ENCODE data around the gene IL17D.

The IL17D gene

GRCh38 chr13:20728579-20729311 lies 25.2 kb downstream of the IL17D start:
- no peak overlapping the region for H2AK5ac ChIP-seq (ENCODE audit: low read length)
- no peak overlapping the region for H3K4me2 ChIP-seq (ENCODE audit: low read length)
- peaks cover 5% of the 10 kb centered on the region for H3K9me3 ChIP-seq (ENCODE audit: insufficient read depth, low read depth, low read length)
- H3K79me1 ChIP-seq (ENCODE audit: low read length) = no peaks in the 10 kb centered on the region
- WGBS (ENCODE audit: extremely low coverage, insufficient coverage, insufficient read length) = no CpG with 5 or more reads among the region's 14 CpGs
- no peak overlapping the region for H3K9ac ChIP-seq (ENCODE audit: low read length)
- H4K91ac ChIP-seq (ENCODE audit: low read depth, low read length) = no peak overlapping the region
- H3K4me3 ChIP-seq (ENCODE audit: low read depth, low read length) = no peak overlapping the region
- no peak overlapping the region for H2BK12ac ChIP-seq (ENCODE audit: low read length)
- H3K79me2 ChIP-seq (ENCODE audit: control insufficient read depth, insufficient read depth, low read length, poor library complexity) = no peaks in the 10 kb centered on the region
- no peak overlapping the region for H3K4ac ChIP-seq (ENCODE audit: low read depth, low read length)
- no peak overlapping the region for H2BK120ac ChIP-seq (ENCODE audit: insufficient read depth, low read length, poor library complexity)
- no peaks in the 10 kb centered on the region for H3K27me3 ChIP-seq (ENCODE audit: insufficient read depth, low read length)
- peaks cover 0 to 2% of the 10 kb centered on the region in 2 experiments for H3K4me1 ChIP-seq (ENCODE audit: control insufficient read depth in 1 of 2, insufficient read depth in 2 of 2, low read length in 2 of 2)
- H3K14ac ChIP-seq (ENCODE audit: low read length) = no peak overlapping the region
- no peak overlapping the region for H2BK5ac ChIP-seq (ENCODE audit: low read depth, low read length, poor library complexity)
- H3K36me3 ChIP-seq (ENCODE audit: control insufficient read depth in 1 of 2, insufficient read depth in 2 of 2, low read length in 2 of 2) = no peaks in the 10 kb centered on the region
- no peak overlapping the region for H3K27ac ChIP-seq (ENCODE audit: low read depth, low read length)
- H2AFZ ChIP-seq (ENCODE audit: insufficient read depth, low read length, poor library complexity) = no peak overlapping the region
- no peak overlapping the region for H4K8ac ChIP-seq (ENCODE audit: low read depth, low read length)
- H3K23ac ChIP-seq (ENCODE audit: low read length) = no peak overlapping the region
- no peak for DNase-seq
- no peak overlapping the region for H3K18ac ChIP-seq (ENCODE audit: low read length)
- no peak overlapping the region for H4K12ac ChIP-seq (ENCODE audit: low read depth, low read length)

GRCh38 chr13:20729633-20730585 lies 26.4 kb downstream of the IL17D start:
- H2BK120ac ChIP-seq (ENCODE audit: insufficient read depth, low read length, poor library complexity) = no peak overlapping the region
- H3K79me1 ChIP-seq (ENCODE audit: low read length) = no peaks in the 10 kb centered on the region
- H2AK5ac ChIP-seq (ENCODE audit: low read length) = no peak overlapping the region
- peaks cover 2% of the 10 kb centered on the region for H3K9me3 ChIP-seq (ENCODE audit: insufficient read depth, low read depth, low read length)
- H4K12ac ChIP-seq (ENCODE audit: low read depth, low read length) = no peak overlapping the region
- no peak for DNase-seq
- no CpG with 5 or more reads among the region's 33 CpGs for WGBS (ENCODE audit: extremely low coverage, insufficient coverage, insufficient read length)
- no peak overlapping the region for H3K18ac ChIP-seq (ENCODE audit: low read length)
- H3K4me3 ChIP-seq (ENCODE audit: low read depth, low read length) = no peak overlapping the region
- H3K4ac ChIP-seq (ENCODE audit: low read depth, low read length) = no peak overlapping the region
- no peak overlapping the region for H2BK12ac ChIP-seq (ENCODE audit: low read length)
- no peak overlapping the region for H3K14ac ChIP-seq (ENCODE audit: low read length)
- H3K27me3 ChIP-seq (ENCODE audit: insufficient read depth, low read length) = no peaks in the 10 kb centered on the region
- H4K91ac ChIP-seq (ENCODE audit: low read depth, low read length) = no peak overlapping the region
- H3K79me2 ChIP-seq (ENCODE audit: control insufficient read depth, insufficient read depth, low read length, poor library complexity) = no peaks in the 10 kb centered on the region
- no peak overlapping the region for H4K8ac ChIP-seq (ENCODE audit: low read depth, low read length)
- no peak overlapping the region for H3K27ac ChIP-seq (ENCODE audit: low read depth, low read length)
- no peak overlapping the region for H3K9ac ChIP-seq (ENCODE audit: low read length)
- no peak overlapping the region for H3K23ac ChIP-seq (ENCODE audit: low read length)
- H3K4me1 ChIP-seq (ENCODE audit: control insufficient read depth in 1 of 2, insufficient read depth in 2 of 2, low read length in 2 of 2) = peaks cover 0 to 2% of the 10 kb centered on the region in 2 experiments
- H2AFZ ChIP-seq (ENCODE audit: insufficient read depth, low read length, poor library complexity) = no peak overlapping the region
- no peaks in the 10 kb centered on the region for H3K36me3 ChIP-seq (ENCODE audit: control insufficient read depth in 1 of 2, insufficient read depth in 2 of 2, low read length in 2 of 2)
- H3K4me2 ChIP-seq (ENCODE audit: low read length) = no peak overlapping the region
- no peak overlapping the region for H2BK5ac ChIP-seq (ENCODE audit: low read depth, low read length, poor library complexity)

- Histone ChIP-seq H3K27ac (ENCODE audit: low read depth, low read length) (no peak overlapping the region), H4K91ac (ENCODE audit: low read depth, low read length) (no peak overlapping the region), H3K23ac (ENCODE audit: low read length) (no peak overlapping the region), H4K12ac (ENCODE audit: low read depth, low read length) (no peak overlapping the region), H3K36me3 (ENCODE audit: control insufficient read depth in 1 of 2, insufficient read depth in 2 of 2, low read length in 2 of 2) (no peaks in the 10 kb centered on the region), H2BK5ac (ENCODE audit: low read depth, low read length, poor library complexity) (no peak overlapping the region), H2BK120ac (ENCODE audit: insufficient read depth, low read length, poor library complexity) (no peak overlapping the region), H3K14ac (ENCODE audit: low read length) (no peak overlapping the region), H3K4me1 (ENCODE audit: control insufficient read depth in 1 of 2, insufficient read depth in 2 of 2, low read length in 2 of 2) (no peaks in the 10 kb centered on the region), H3K79me2 (ENCODE audit: control insufficient read depth, insufficient read depth, low read length, poor library complexity) (no peaks in the 10 kb centered on the region), H3K4me3 (ENCODE audit: low read depth, low read length) (no peak overlapping the region), H3K27me3 (ENCODE audit: insufficient read depth, low read length) (no peaks in the 10 kb centered on the region), H3K9ac (ENCODE audit: low read length) (no peak overlapping the region), H2AK5ac (ENCODE audit: low read length) (no peak overlapping the region), H3K79me1 (ENCODE audit: low read length) (no peaks in the 10 kb centered on the region), H4K8ac (ENCODE audit: low read depth, low read length) (no peak overlapping the region), H2AFZ (ENCODE audit: insufficient read depth, low read length, poor library complexity) (no peak overlapping the region), H3K9me3 (ENCODE audit: insufficient read depth, low read depth, low read length) (no peaks in the 10 kb centered on the region), H3K4ac (ENCODE audit: low read depth, low read length) (no peak overlapping the region), H3K18ac (ENCODE audit: low read length) (no peak overlapping the region), H2BK12ac (ENCODE audit: low read length) (no peak overlapping the region), H3K4me2 (ENCODE audit: low read length) (no peak overlapping the region)
- no peak for DNase-seq
- WGBS (ENCODE audit: extremely low coverage, insufficient coverage, insufficient read length) = no CpG with 5 or more reads among the region's 6 CpGs
Measured at GRCh38 chr13:20738616-20739015, 35.1 kb downstream of the IL17D start.

GRCh38 chr13:20740021-20740420 lies 36.5 kb downstream of the IL17D start:
- H2AFZ ChIP-seq (ENCODE audit: insufficient read depth, low read length, poor library complexity) = no peak overlapping the region
- no peak overlapping the region for H3K4me2 ChIP-seq (ENCODE audit: low read length)
- H2BK12ac ChIP-seq (ENCODE audit: low read length) = no peak overlapping the region
- H3K9me3 ChIP-seq (ENCODE audit: insufficient read depth, low read depth, low read length) = no peaks in the 10 kb centered on the region
- H3K9ac ChIP-seq (ENCODE audit: low read length) = no peak overlapping the region
- WGBS (ENCODE audit: extremely low coverage, insufficient coverage, insufficient read length) = no CpG with 5 or more reads among the region's 22 CpGs
- H3K27me3 ChIP-seq (ENCODE audit: insufficient read depth, low read length) = no peaks in the 10 kb centered on the region
- H4K12ac ChIP-seq (ENCODE audit: low read depth, low read length) = no peak overlapping the region
- no peak overlapping the region for H2AK5ac ChIP-seq (ENCODE audit: low read length)
- H3K4me3 ChIP-seq (ENCODE audit: low read depth, low read length) = no peak overlapping the region
- H4K8ac ChIP-seq (ENCODE audit: low read depth, low read length) = no peak overlapping the region
- H3K79me2 ChIP-seq (ENCODE audit: control insufficient read depth, insufficient read depth, low read length, poor library complexity) = no peaks in the 10 kb centered on the region
- no peaks in the 10 kb centered on the region for H3K4me1 ChIP-seq (ENCODE audit: control insufficient read depth in 1 of 2, insufficient read depth in 2 of 2, low read length in 2 of 2)
- no peak overlapping the region for H3K27ac ChIP-seq (ENCODE audit: low read depth, low read length)
- H4K91ac ChIP-seq (ENCODE audit: low read depth, low read length) = no peak overlapping the region
- H3K36me3 ChIP-seq (ENCODE audit: control insufficient read depth in 1 of 2, insufficient read depth in 2 of 2, low read length in 2 of 2) = no peaks in the 10 kb centered on the region
- H2BK120ac ChIP-seq (ENCODE audit: insufficient read depth, low read length, poor library complexity) = no peak overlapping the region
- H2BK5ac ChIP-seq (ENCODE audit: low read depth, low read length, poor library complexity) = no peak overlapping the region
- no peaks in the 10 kb centered on the region for H3K79me1 ChIP-seq (ENCODE audit: low read length)
- H3K23ac ChIP-seq (ENCODE audit: low read length) = no peak overlapping the region
- DNase-seq = no peak
- H3K18ac ChIP-seq (ENCODE audit: low read length) = no peak overlapping the region
- H3K4ac ChIP-seq (ENCODE audit: low read depth, low read length) = no peak overlapping the region
- H3K14ac ChIP-seq (ENCODE audit: low read length) = no peak overlapping the region
